ENCODE results near the gene TSGA10IP.

Gene TSGA10IP

GRCh38 chr11:66008095-66008467 lies 62.8 kb downstream of the TSGA10IP start:
- Mint-ChIP-seq H3K4me1 (ENCODE audit: low read depth) (peaks cover 5% of the 10 kb centered on the region), H3K9me3 (no peaks in the 10 kb centered on the region), H3K27ac (no peak overlapping the region), H3K4me3 (no peak overlapping the region), H3K27me3 (ENCODE audit: low read depth) (peaks cover 28% of the 10 kb centered on the region), H3K36me3 (ENCODE audit: low read depth) (peaks cover 12% of the 10 kb centered on the region)

- Mint-ChIP-seq H3K4me1 (ENCODE audit: low read depth) (peaks cover under 1% of the 10 kb centered on the region), H3K9me3 (no peaks in the 10 kb centered on the region), H3K27ac (no peak overlapping the region), H3K36me3 (ENCODE audit: low read depth) (peaks cover 12% of the 10 kb centered on the region), H3K4me3 (no peak overlapping the region), H3K27me3 (ENCODE audit: low read depth) (peaks cover 33% of the 10 kb centered on the region)
These were observed 63.3 kb downstream of the TSGA10IP start for GRCh38 chr11:66008468-66009101.

Measured in T-helper 1 cell treated with Interleukin-12 subunit alpha and Interleukin-12 subunit beta and Interleukin-4 antibody, amounts not matched to agents 30 μg/mL and 1 μg/mL, for 36 hours (primary cell).